HG03378 (cell line): ENCODE measurements around the gene PRR15.

Experiments used
- ATAC-seq: cut with Tn5 transposase; IDR thresholded peaks from one replicate; pipeline ENCODE4 v1.9.1; 2021; ENCODE audit warnings: mild to moderate bottlenecking, moderate library complexity; ENCODE audit not compliant: unreplicated experiment

PRR15 gene

DNA sequence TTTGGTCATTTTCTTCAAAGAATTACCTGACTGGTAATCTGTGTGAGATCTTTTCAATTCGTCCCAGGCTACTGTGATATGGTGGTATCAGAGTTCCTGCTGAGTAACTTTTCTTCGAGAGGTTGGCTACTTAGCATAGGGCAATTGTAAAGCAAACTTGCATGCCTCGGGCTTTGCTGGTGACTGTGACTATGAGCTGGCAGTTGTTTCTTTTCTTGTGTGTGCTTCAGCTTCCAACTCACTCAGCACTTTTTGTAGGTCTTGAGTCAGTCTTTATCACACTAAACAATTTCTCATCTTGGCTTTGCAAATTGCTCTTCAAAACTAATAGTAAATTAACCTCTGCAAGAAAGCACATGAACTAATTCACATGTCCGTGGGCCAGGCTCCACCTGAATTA lies 44.3 kb downstream of the PRR15 start:
- no peak for ATAC-seq

DNA sequence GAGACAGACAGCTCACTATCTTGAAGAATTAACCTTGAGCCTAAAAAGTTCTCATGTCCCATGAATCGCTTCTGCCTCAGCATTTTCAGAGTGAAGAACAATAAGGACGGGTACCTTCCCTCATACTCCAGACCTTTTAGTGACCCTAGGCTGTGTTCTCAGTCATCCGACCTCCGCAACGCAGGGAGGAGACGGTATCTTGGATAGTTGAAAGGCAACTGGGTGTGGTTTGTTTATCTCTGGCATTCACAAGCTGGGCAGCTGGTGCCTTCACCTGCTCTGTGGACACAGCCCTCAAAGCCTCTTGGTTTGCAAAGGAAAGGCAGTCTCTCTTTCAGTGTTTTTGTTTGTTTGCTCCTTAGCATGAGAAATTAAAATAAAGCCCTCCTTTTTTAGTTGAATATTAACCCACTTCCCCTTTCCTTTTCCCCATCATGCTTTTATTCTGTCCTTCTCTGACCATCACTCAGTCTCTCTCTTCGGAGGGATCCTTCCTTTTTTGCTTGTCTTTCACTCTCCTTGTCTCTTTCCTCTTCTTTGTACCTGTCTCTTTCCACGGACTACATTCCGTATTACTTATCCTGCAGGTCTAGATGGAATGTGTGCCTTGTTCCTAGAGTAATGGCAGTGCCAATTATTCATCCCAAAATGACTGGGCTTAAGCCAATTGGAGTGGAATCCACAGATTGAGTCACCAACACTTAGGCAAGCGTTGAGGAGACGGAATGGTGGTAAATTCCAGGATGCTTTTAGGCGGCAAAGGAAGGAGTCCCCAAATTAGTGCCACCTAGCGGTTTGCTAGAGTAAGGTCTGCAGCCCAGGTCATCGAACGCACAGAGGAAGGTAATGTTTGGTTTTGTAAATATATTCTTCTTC lies 45.8 kb downstream of the PRR15 start:
- ATAC-seq, result no peak

GRCh38 chr7:29610086-29610485 lies 46.5 kb downstream of the PRR15 start:
- ATAC-seq, result no peak

GRCh38 chr7:29611941-29612544 lies 48.4 kb downstream of the PRR15 start:
- ATAC-seq, result no peak

GRCh38 chr7:29612596-29612995 lies 49.0 kb downstream of the PRR15 start:
- no peak for ATAC-seq

DNA sequence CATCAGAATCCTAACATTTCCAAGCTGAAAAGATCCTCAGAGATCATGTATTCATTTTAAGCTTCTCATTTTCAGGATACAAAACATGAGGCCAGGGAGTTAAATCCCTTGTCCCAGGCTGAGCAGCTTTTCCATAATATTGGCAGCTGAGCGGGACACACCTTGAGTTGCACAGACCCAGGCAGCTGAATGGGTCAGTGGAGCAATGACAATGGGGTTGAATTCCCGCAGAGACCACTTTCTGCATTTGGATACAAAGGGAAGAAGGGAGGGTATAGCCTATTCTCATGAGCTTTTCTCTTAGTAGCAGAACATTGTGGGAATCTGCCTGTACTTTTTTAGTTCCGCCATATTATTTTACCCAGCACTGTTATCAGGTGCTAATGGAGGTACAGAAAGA lies 49.5 kb downstream of the PRR15 start:
- no peak for ATAC-seq

GRCh38 chr7:29614229-29614628 lies 50.6 kb downstream of the PRR15 start:
- no peak for ATAC-seq
